ENCODE results near the gene PAF1.
A peak's percentile ranks its signal among the peaks of the same experiment; 100 is the strongest.

Gene PAF1

GRCh38 chr19:39406656-39407409, 15.9 kb upstream of the PAF1 start, which contains the start of gene ZFP36:
TSS of gene ZFP36 (plus strand) at chr19:39406847. CDS start at chr19:39406905, 58 bp downstream.
- peak; percentile 75 to 78 for DNase-seq (ENCODE audit: low read depth in 2 of 2, low spot score in 1 of 2)

GRCh38 chr19:39405958-39406655, 15.2 kb upstream of the PAF1 start:
- peak; percentile 76 to 85 for DNase-seq (ENCODE audit: low read depth in 2 of 2, low spot score in 1 of 2)

DNA sequence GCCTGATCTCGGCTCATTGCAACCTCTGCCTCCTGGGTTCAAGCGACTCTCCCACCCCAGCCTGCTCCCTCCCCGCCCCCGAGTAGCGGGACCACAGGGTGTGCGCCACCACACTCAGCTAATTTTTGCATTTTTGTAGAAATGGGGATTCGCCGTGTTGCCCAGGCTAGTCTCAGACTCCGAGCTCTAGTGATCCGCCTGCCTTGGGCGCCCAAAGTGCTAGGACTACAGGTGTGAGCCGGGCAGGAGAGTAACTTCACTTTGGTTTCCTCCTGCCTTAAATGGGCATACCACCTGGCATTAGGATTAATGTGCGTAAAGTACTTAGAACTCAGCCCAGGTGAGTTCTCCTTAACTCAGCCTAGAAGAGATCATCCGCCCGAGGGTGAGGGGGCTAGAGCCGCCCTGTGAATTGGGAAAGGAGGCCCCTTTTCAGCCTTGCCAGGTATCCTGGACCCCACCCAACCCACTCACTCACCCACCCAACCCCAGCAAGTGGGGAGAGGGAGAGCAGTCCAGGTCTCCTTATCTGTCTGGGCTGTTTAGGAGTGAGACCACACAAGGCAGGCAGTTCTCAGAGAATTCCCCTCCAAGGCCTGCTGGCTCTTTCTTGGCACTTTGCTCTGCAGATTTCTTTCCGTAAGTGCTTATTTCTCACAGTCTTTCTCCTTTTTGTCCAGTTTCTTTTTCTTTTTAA, 14.5 kb upstream of the PAF1 start:
- no peak for DNase-seq (ENCODE audit: low read depth in 2 of 2, low spot score in 1 of 2)

- DNase-seq (ENCODE audit: low read depth in 2 of 2, low spot score in 1 of 2) = peak; percentile 89 to 96
These were observed 12.7 kb upstream of the PAF1 start for GRCh38 chr19:39403331-39404312.

DNA sequence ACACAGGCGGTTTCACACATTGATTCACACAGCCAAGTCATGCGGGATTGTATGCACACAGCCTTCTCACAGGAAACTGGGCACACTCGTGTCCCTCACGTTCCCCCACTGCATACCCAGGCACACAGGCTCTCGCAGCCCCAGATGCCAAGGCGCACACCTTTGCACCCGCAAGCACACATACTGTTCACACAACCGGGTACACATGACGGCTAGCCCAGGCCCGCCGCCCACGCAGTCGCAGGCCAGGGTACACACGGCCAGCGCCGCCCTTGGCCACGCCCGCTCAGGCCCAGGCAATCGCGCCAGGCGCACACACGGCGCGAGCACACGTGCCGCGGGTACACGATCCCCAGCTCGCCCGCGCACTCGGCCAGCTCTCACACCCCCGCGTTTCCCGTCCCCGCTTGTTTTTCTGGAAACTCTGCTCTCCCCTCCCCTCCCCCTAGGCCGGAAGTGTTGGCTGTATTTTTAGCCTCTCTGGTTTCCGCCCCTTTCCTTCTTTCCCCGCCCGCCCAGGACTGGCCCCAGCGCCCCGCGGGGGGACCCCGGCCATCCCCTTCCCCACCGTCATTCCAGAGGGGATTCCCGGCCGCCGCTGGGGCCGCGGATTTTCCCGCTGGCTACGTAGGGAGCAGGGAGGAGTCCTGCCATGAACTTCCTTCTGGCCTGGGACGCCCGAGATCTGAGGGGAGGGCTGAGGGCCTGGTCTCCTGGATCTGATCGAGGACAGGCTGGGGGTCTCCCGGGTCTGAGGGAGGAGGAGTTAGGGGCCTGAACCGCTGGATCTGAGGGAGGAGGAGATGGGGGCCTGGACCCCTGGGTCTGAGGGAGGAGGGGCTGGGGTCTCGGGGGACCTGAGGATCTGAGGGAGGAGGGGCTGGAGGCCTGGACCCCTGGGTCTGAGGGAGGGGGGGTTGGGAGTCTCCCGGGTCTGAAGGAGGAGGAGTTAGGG, 11.7 kb upstream of the PAF1 start:
- peak; percentile 73 to 83 for DNase-seq (ENCODE audit: low read depth in 2 of 2, low spot score in 1 of 2)

DNA sequence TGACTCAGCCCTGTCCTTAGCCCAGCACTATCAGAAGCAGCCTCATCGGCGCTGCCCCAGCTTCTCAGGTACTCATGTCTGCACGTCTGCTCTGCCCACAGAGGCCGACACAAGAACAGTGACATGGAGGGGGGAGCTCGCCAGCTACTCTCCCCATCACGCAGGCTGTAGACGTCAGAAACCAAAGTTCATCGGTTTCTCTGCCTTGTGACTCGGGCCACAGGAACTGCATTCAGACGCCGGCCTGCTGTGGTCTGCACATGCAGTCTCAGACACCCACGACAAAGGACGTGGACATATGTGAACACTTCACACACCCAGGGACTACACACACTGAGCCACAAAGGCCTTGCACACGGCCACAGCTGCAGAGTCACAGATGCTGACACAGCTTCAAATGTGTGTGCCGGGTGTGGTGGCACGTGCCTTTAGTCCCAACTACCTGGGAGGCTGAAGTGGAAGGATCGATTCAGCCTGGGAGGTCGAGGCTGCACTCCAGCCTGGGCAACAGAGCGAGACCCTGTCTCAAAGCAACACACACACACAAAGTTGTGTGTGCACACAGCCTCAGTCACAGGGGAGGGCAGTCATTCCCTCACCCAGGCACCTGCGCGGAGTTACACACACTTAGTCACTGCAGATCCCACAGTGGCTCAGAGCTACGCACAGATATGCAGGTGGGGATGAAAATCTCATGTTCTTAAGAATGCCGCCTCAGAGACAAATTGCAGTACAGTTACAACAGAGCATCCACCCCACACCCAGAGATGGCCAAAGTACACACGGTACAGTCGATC, 10.8 kb upstream of the PAF1 start:
- DNase-seq (ENCODE audit: low read depth in 2 of 2, low spot score in 1 of 2) = peak; percentile 52 to 75

DNA sequence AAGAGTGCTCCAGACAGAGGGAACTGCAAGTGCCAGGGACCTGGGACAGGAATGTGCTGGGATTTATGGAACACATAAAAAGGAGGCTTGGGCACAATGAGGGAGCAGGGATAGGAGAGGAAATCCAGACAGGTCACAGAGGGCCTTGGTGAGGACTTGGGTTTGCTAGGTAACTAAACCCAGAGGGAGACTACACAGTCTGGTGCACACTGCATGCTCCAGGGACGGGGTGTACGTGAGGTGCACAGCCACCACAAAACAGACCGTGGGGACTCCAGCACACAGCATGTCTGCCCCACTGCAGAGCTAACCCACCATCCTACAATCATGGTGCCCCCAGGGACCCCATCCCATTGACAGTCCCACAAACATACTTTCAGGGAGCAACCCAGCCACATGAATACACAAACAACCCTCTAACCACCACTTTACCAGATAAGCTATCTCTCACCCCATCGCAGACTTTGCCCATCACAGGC, 10.2 kb upstream of the PAF1 start:
- DNase-seq (ENCODE audit: low read depth in 2 of 2, low spot score in 1 of 2) = no peak

DNA sequence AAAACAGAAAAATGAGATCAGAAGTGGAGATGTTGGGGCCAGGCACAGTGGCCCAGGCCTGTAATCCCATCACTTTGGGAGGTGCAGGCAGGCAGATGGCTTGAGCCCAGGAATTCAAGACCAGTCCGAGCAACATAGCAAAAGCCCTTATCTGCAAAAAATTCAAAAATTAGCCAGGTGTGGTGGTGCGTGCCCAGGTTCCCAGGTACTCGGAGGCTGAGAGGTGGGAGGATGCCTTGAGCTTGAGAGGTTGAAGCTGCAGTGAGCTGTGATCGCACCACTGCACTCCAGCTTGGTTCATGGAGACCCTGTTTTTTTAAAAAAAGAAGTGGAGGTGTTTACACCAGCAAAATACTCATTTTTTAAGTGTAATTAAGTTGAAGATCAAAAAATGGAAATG, 9.2 kb upstream of the PAF1 start:
- no peak for DNase-seq (ENCODE audit: low read depth in 2 of 2, low spot score in 1 of 2)

- no peak for DNase-seq (ENCODE audit: low read depth in 2 of 2, low spot score in 1 of 2)
These were observed 8.8 kb upstream of the PAF1 start for GRCh38 chr19:39399668-39400050.

- no peak for DNase-seq (ENCODE audit: low read depth in 2 of 2, low spot score in 1 of 2)
These were observed 7.5 kb upstream of the PAF1 start for GRCh38 chr19:39398297-39398864.

GRCh38 chr19:39397360-39398296, 6.7 kb upstream of the PAF1 start:
- peak; percentile 82 to 91 for DNase-seq (ENCODE audit: low read depth in 2 of 2, low spot score in 1 of 2)

DNA sequence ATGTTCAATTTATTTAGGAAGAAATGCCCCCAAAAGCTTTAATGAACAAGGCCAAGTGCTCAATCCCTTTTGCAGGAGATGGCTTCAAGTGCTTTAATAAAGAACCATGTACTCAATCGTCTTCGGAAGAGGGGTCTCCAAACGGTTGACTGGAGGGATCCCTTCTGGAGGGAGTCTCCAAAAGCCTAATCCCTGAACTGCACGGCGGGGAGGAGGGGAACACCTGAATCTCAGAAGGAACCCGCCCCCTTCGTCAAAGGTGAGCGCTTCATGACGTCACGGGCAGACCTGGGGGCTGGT, 505 bp downstream of the PAF1 start:
- DNase-seq (ENCODE audit: low read depth in 2 of 2, low spot score in 1 of 2) = peak; percentile 56 to 65

- no peak for DNase-seq (ENCODE audit: low read depth in 2 of 2, low spot score in 1 of 2)
These were observed 1.1 kb downstream of the PAF1 start for GRCh38 chr19:39389631-39390414.

DNA sequence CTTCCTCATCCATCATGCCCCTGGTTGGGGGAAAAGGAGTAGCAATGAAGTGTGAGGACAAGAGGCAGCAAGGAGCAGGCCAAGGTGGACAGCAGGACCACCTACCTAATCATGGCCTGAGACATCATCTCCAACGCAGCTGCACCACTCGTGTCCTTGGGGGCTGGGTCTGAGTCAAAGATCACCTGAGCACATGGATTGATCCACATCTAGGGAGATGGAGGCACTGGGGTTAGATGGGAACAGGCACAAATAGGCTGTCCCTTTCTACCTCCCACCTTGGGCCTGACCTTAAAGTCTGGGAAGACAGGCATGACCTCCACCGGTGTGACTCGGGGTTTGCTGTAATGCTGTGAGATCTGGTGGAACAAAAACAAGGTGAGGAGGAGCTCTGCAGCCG, 2.2 kb downstream of the PAF1 start:
- DNase-seq (ENCODE audit: low read depth in 2 of 2, low spot score in 1 of 2) = no peak

DNA sequence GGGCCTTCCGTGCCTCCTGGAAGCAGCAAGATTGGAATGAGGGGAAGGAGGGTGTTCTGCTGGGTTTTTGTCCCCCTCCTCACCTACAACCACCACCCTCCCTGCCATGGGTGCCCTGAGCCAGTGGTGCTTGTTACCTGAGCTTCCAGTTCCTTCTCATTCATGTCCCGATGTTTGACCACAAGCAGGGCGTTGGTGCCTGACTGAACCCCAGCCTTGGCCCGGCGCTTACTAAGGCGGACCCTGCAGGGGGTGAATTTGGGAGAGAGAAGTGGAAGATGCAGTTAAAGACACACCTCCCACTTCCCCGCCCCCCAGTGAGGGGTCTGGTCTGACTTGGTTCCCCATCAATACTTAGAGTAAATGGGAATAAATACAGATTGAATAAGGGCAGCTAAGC, 4.3 kb downstream of the PAF1 start:
- DNase-seq (ENCODE audit: low read depth in 2 of 2, low spot score in 1 of 2) = no peak

- DNase-seq (ENCODE audit: low read depth in 2 of 2, low spot score in 1 of 2) = no peak
These were observed 5.1 kb downstream of the PAF1 start for GRCh38 chr19:39385629-39386411.

All from stimulated activated CD8-positive, alpha-beta memory T cell treated with anti-CD3 and anti-CD28 coated beads, Interleukin-4, amount 100 ng/mL, for 4 hours (primary cell).